ENCODE results near the gene RALY.

DNA sequence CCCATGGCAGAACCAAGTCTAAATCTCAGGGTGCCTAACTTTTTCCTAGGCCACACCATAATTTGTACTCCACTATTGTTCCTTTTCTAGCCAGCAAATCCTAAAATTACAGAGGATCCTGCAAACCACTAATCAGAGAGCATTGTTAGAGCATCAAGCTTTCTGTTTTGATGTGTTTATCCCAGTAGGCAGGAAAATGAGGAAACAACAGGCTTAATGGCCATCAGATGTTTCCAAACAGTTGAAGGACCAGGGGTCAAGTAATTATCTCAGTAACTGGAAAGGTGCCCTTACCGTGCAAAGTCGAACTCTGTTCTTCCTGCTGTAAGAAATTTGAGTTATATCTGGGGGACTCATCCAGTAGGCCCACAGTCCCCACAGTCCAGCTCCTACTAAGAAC is 58.7 kb downstream of the RALY start:
- no peak for TF ChIP-seq POLR2A (IDR thresholded peaks at IDR 0.05; ENCODE audit: low read depth, low read length)
- TF ChIP-seq TAF1 (IDR thresholded peaks at IDR 0.05; ENCODE audit: low read depth, low read length) = no peak
- no peak for TF ChIP-seq POLR2AphosphoS5 (IDR thresholded peaks at IDR 0.05; ENCODE audit: low read depth, low read length)
- TF ChIP-seq POU2F2 (IDR thresholded peaks at IDR 0.05; ENCODE audit: low read depth, low read length) = no peak
- TF ChIP-seq SPI1 (IDR thresholded peaks at IDR 0.05; ENCODE audit: low read depth, low read length) = no peak

Measured in GM12891 (cell line).